Stimulated activated CD4-positive, alpha-beta T cell treated with anti-CD3 and anti-CD28 coated beads, Interleukin-4, amount 100 ng/mL, for 1 hour (primary cell): ENCODE data around the gene SPTLC1.
"Not testable (repeated sequence)": the region's sequence is repeated elsewhere in the genome, so short reads cannot be mapped to it uniquely, and the experiment has no call there.

ENCODE experiments used
- DNase-seq: peaks from one replicate; pipeline ENCODE4 v3.0.0-alpha.2; 2020

The SPTLC1 gene

GRCh38 chr9:92115071-92115858, at the start of gene SPTLC1:
Gene SPTLC1, minus strand, starts transcription at chr9:92115413. Its CDS starts 43 bp downstream, at chr9:92115370.
- DNase-seq: peak; percentile 92

- DNase-seq: no peak
Measured at GRCh38 chr9:92164975-92165374, 49.8 kb upstream of the SPTLC1 start.

GRCh38 chr9:92164490-92164889, 49.3 kb upstream of the SPTLC1 start:
- no peak for DNase-seq

GRCh38 chr9:92163276-92163675, 48.1 kb upstream of the SPTLC1 start:
- DNase-seq: no peak

- DNase-seq: no peak
Measured at GRCh38 chr9:92160786-92161185, 45.6 kb upstream of the SPTLC1 start.

GRCh38 chr9:92159058-92159457, 43.8 kb upstream of the SPTLC1 start:
- no peak for DNase-seq

- DNase-seq: no peak
Measured at GRCh38 chr9:92158097-92158601, 42.9 kb upstream of the SPTLC1 start.

- not testable (repeated sequence) for DNase-seq
Measured at GRCh38 chr9:92155736-92156135, 40.5 kb upstream of the SPTLC1 start.

- no peak for DNase-seq
Measured at GRCh38 chr9:92155221-92155620, 40.0 kb upstream of the SPTLC1 start.

- DNase-seq: not testable (repeated sequence)
Measured at GRCh38 chr9:92153466-92154415, 38.5 kb upstream of the SPTLC1 start.

- DNase-seq: no peak
Measured at GRCh38 chr9:92151691-92152393, 36.6 kb upstream of the SPTLC1 start.

- DNase-seq: not testable (repeated sequence)
Measured at GRCh38 chr9:92150501-92151470, 35.6 kb upstream of the SPTLC1 start.

- no peak for DNase-seq
Measured at GRCh38 chr9:92147852-92148180, 32.6 kb upstream of the SPTLC1 start.

GRCh38 chr9:92147030-92147851, 32.0 kb upstream of the SPTLC1 start:
- DNase-seq: no peak

- DNase-seq: no peak
Measured at GRCh38 chr9:92146610-92147009, 31.4 kb upstream of the SPTLC1 start.

GRCh38 chr9:92145784-92146183, 30.6 kb upstream of the SPTLC1 start:
- DNase-seq: not testable (repeated sequence)

GRCh38 chr9:92142329-92142728, 27.1 kb upstream of the SPTLC1 start:
- no peak for DNase-seq

GRCh38 chr9:92141144-92142129, 26.2 kb upstream of the SPTLC1 start:
- no peak for DNase-seq

GRCh38 chr9:92140754-92141143, 25.5 kb upstream of the SPTLC1 start:
- no peak for DNase-seq
